Pancreas (tissue), 10 donors: ENCODE results near the gene DHRSX. TPM values are rescaled to one million over a fixed set of nuclear protein-coding genes. Genes with fewer than 3 reads are reported as not detected.
A peak's percentile ranks its signal among the peaks of the same experiment; 100 is the strongest.
"Not testable (repeated sequence)": the region's sequence is repeated elsewhere in the genome, so short reads cannot be mapped to it uniquely, and the experiment has no call there.

Source experiments
- ATAC-seq, 4 donors: fragments of 200-7000 bp; cut with Tn5 transposase; one replicate each; pipeline versions ENCODE4 v1.8.0 to v1.9.1; 2020; ENCODE audit warnings: mild to moderate bottlenecking in 4 of 4, moderate library complexity in 4 of 4
- DNase-seq, 6 donors: peaks; one replicate each; pipeline ENCODE4 v3.0.0-alpha.2; 2020
- FAIRE-seq: peaks from 2 replicates; lab custom pipeline; 2012; peaks lifted over from hg19 to GRCh38; lab: Jason Lieb, UNC
- H3K27ac ChIP-seq, 4 donors: fragments of 200-600 bp; sonication (generic); 1 replicate in 3 of 4; 2 replicates in 1 of 4; pipeline versions ENCODE4 v1.5.0 to v1.8.0; 2020
- H3K27me3 ChIP-seq, 4 donors: fragments of 200-600 bp; one replicate each; pipeline ENCODE4 v1.8.0; 2021
- H3K36me3 ChIP-seq, 3 donors: fragments of 200-600 bp; sonication (generic) in 1 of 3; one replicate each; pipeline versions ENCODE4 v1.5.0 to v1.8.0; 2020 to 2021
- H3K4me1 ChIP-seq, 3 donors: fragments of 200-600 bp; one replicate each; pipeline ENCODE4 v1.8.0; 2021
- H3K4me3 ChIP-seq, 4 donors: fragments of 200-600 bp; sonication (generic) in 2 of 4; one replicate each; pipeline versions ENCODE4 v1.5.0 to v1.8.0; 2020 to 2021
- H3K9me3 ChIP-seq, 4 donors: fragments of 200-600 bp; one replicate each; pipeline ENCODE4 v1.8.0; 2021
- CTCF ChIP-seq, 4 donors: fragments of 200-600 bp; sonication (generic) in 3 of 4; IDR thresholded peaks; one replicate each; pipeline versions ENCODE4 v1.5.0 to v1.8.0; 2021; ENCODE audit warnings: antibody characterized with exemption in 4 of 4
- WGBS, 2 donors: extraction: QIAGEN DNeasy Blood & Tissue Kit; methylation state at CpG; one replicate each; pipeline ENCODE4 v1.1.7; 2013; 5-methylcytosine and 5-hydroxymethylcytosine counted together
- intact Hi-C, 3 donors: fragments of 100-400 bp; cut with DNase I; formaldehyde crosslinking; loops; one replicate each; pipeline versions ENCODE4 v1.11.1 to v1.14.2; 2022
- polyA plus RNA-seq, 2 donors: library from polyadenylated mRNA; stranded (reverse); fragments of 200-250 nt; gene quantifications; one replicate each; pipeline ENCODE4 v1.2.3, GENCODE V29; 2013
- total RNA-seq, 6 donors: library from RNA; stranded (reverse); fragmentation: NEBNext Ultra II Directional in 4 of 6; extraction: Animal tissue kit (Norgen Biotek cat#: 25700) in 4 of 6; gene quantifications; one replicate each; pipeline versions ENCODE4 v1.2.1 to v1.2.4, GENCODE V29; 2021 to 2023
- donor health status: healthy with polysubstance abuse.
- donor health status: DM: no; HTN: no; CAD: no; lungs with moderate emphysema.
- donor health status: DM: no; HTN: no; CAD: no.
- donor health status: control.
- donor health status: control.
- donor health status: Bipolar disorder and iron deficiency.
- donor health status: DM: yes; HTN: yes; CAD: no.
- donor health status: DM: no; HTN: no; CAD: no.
- donor health status: DM: no; HTN: no; CAD: no.
- donor health status: DM: yes; HTN: yes; CAD: no.

The DHRSX gene
- total and polyA plus RNA-seq, 8 donors, result 8.1 to 26.5 (median 17.2) TPM

GRCh38 chrX:2457289-2458133 is 43.3 kb downstream of the DHRSX start:
- intact Hi-C loops, result no loop called here
- H3K27ac ChIP-seq, result no peak overlapping the region
- DNase-seq (no peak), FAIRE-seq (no peak), ATAC-seq (no peak)
- no peaks in the 10 kb centered on the region for H3K36me3 ChIP-seq
- no peak for TF ChIP-seq CTCF (IDR thresholded peaks at IDR 0.05)
- H3K4me1 ChIP-seq, result peaks cover 4 to 13% (median 6%) of the 10 kb centered on the region in 3 donors
- H3K4me3 ChIP-seq, result no peak overlapping the region
- H3K9me3 ChIP-seq, result no peaks in the 10 kb centered on the region
- 93% methylated on average over 26 of the region's 26 CpGs for WGBS, 2 donors
- no peaks in the 10 kb centered on the region for H3K27me3 ChIP-seq

- H3K36me3 ChIP-seq, H3K4me1 ChIP-seq, ATAC-seq, FAIRE-seq, H3K27ac ChIP-seq, H3K9me3 ChIP-seq, H3K4me3 ChIP-seq, intact Hi-C loops, H3K27me3 ChIP-seq: not testable (repeated sequence)
- 88% methylated on average over 8 of the region's 8 CpGs for WGBS, 2 donors
- peak in 1 of 6 donors; percentile 14 for DNase-seq
Observed at GRCh38 chrX:2456091-2456490, 44.7 kb downstream of the DHRSX start.

DNA sequence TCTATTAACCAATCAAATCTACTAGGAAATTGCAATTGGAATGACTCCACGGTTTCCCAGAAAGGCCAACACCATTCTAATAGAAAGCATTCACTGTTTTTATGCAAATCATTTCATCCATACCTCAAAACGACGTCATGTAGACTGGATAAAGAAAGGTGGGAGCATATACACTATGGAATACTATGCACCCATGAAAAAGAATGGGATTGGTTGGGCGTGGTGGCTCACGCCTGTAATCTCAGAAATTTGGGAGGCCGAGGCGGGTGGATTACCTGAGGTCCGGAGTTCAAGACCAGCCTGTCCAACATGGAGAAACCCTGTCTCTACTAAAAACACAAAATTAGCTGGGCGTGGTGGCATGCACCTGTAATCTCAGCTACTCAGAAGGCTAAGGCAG is 46.2 kb downstream of the DHRSX start:
- WGBS, 2 donors, result 93 to 100% methylated on average over 9 of the region's 9 CpGs
- H3K27ac ChIP-seq, ATAC-seq, H3K9me3 ChIP-seq, H3K27me3 ChIP-seq, intact Hi-C loops, H3K36me3 ChIP-seq, H3K4me3 ChIP-seq, H3K4me1 ChIP-seq, FAIRE-seq, DNase-seq: not testable (repeated sequence)

DNA sequence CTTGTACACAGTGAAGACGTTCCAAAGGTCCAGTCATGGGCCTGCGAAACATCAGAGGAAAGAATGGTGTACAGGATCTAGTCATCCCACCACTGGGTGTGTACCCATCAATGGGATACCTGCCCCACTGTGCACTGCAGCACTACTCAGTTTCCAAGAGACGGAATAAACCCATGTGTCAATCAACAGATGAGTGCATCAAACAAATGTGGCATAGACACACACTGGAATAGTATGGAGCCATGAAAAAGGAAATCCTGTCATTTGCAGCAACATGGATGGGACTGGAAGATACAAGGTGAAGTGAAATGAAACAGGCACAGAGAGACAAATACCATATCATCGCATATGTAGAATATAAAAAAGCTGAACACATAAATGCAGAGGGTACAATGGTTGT is 48.0 kb downstream of the DHRSX start:
- H3K27me3 ChIP-seq, result no peaks in the 10 kb centered on the region
- whole genome bisulfite sequencing, 2 donors, result 94 to 95% methylated on average over 4 of the region's 4 CpGs
- no peak for ATAC-seq
- H3K36me3 ChIP-seq, result no peaks in the 10 kb centered on the region
- intact Hi-C loops, result no loop called here
- no peaks in the 10 kb centered on the region for H3K4me1 ChIP-seq
- H3K9me3 ChIP-seq, result no peaks in the 10 kb centered on the region
- no peak for FAIRE-seq
- no peak overlapping the region for H3K27ac ChIP-seq
- TF ChIP-seq CTCF (IDR thresholded peaks at IDR 0.05), result no peak
- H3K4me3 ChIP-seq, result no peak overlapping the region
- no peak for DNase-seq

DNA sequence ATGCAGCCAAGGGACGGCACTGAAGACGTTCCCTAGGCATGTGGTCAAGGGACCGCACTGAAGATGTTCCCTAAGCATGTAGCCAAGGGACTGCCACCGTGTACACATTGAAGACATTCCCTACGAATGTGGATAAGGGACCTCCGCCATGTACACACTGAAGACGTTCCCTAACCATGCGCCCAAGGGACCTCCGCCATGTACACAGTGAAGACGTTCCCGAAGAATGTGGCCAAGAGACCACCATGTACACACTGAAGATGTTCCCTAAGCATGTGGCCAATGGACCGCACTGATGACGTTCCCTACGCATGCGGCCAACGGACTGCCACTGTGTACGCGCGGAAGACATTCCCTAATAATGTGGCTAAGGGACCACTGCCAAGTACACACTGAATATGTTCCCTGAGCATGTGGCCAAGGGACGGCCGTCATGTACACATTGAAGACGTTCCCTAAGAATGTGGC is 48.4 kb downstream of the DHRSX start:
- DNase-seq (peak in 1 of 6 donors; percentile 31), FAIRE-seq (no peak), ATAC-seq (no peak)
- Histone ChIP-seq H3K4me1 (no peaks in the 10 kb centered on the region), H3K9me3 (no peaks in the 10 kb centered on the region), H3K27ac (no peak overlapping the region), H3K4me3 (no peak overlapping the region), H3K27me3 (no peaks in the 10 kb centered on the region), H3K36me3 (no peaks in the 10 kb centered on the region)
- intact Hi-C loops, result no loop called here
- TF ChIP-seq CTCF (IDR thresholded peaks at IDR 0.05), result no peak
- 95 to 97% methylated on average over 22 of the region's 22 CpGs for WGBS, 2 donors
